Left lung (tissue), 10 donors: ENCODE measurements around the gene CACNA1E. TPM values are rescaled to one million over a fixed set of nuclear protein-coding genes. Genes with fewer than 3 reads are reported as not detected.

Experiments
- ATAC-seq: fragments of 200-7000 bp; cut with Tn5 transposase; one replicate; pipeline ENCODE4 v1.9.1; 2020; ENCODE audit warnings: moderate library complexity
- DNase-seq, 4 donors: peaks; one replicate each; pipeline ENCODE4 v3.0.0-alpha.2; 2013 to 2020
- H3K27ac ChIP-seq, 2 donors: fragments of 200-600 bp; sonication (generic) in 1 of 2; one replicate each; pipeline versions ENCODE4 v1.5.0 to v1.8.0; 2020 to 2021
- H3K27me3 ChIP-seq, 2 donors: fragments of 200-600 bp; sonication (generic) in 1 of 2; one replicate each; pipeline versions ENCODE4 v1.5.0 to v1.8.0; 2020 to 2021
- H3K36me3 ChIP-seq, 2 donors: fragments of 200-600 bp; sonication (generic) in 1 of 2; one replicate each; pipeline versions ENCODE4 v1.5.0 to v1.8.0; 2020 to 2021
- H3K4me1 ChIP-seq, 2 donors: fragments of 200-600 bp; one replicate each; pipeline ENCODE4 v1.8.0; 2021
- H3K4me3 ChIP-seq, 2 donors: fragments of 200-600 bp; sonication (generic) in 1 of 2; one replicate each; pipeline versions ENCODE4 v1.5.0 to v1.8.0; 2020 to 2021; ENCODE audit warnings: mild to moderate bottlenecking in 1 of 2
- H3K9me3 ChIP-seq, 2 donors: fragments of 200-600 bp; sonication (generic) in 1 of 2; one replicate each; pipeline versions ENCODE4 v1.5.0 to v1.8.0; 2020 to 2021
- CTCF ChIP-seq, 2 donors: fragments of 200-600 bp; sonication (generic) in 1 of 2; IDR thresholded peaks; one replicate each; pipeline versions ENCODE4 v1.5.0 to v1.8.0; 2021; ENCODE audit warnings: antibody characterized with exemption in 2 of 2
- intact Hi-C, 2 donors: fragments of 100-400 bp; cut with DNase I; formaldehyde crosslinking; loops; one replicate each; pipeline versions ENCODE4 v1.11.2 to v1.14.2; 2022
- polyA plus RNA-seq, 6 donors: library from polyadenylated mRNA; unstranded; fragments of 120-200 nt; gene quantifications; one replicate each; pipeline ENCODE4 v1.2.1, GENCODE V29; 2013; ENCODE audit not compliant: insufficient read length in 6 of 6
- total RNA-seq, 2 donors: library from RNA; stranded (reverse); fragmentation: NEBNext Ultra II Directional; extraction: Animal tissue kit (Norgen Biotek cat#: 25700); gene quantifications; one replicate each; pipeline ENCODE4 v1.2.1, GENCODE V29; 2021
- donor health status: DM: no; HTN: yes; CAD: no.
- donor health status: DM: no; HTN: no; CAD: no.

The CACNA1E gene
- total and polyA plus RNA-seq, 8 donors = 0.03 to 1.2 (median 0.13) TPM; not detected in 1

DNA sequence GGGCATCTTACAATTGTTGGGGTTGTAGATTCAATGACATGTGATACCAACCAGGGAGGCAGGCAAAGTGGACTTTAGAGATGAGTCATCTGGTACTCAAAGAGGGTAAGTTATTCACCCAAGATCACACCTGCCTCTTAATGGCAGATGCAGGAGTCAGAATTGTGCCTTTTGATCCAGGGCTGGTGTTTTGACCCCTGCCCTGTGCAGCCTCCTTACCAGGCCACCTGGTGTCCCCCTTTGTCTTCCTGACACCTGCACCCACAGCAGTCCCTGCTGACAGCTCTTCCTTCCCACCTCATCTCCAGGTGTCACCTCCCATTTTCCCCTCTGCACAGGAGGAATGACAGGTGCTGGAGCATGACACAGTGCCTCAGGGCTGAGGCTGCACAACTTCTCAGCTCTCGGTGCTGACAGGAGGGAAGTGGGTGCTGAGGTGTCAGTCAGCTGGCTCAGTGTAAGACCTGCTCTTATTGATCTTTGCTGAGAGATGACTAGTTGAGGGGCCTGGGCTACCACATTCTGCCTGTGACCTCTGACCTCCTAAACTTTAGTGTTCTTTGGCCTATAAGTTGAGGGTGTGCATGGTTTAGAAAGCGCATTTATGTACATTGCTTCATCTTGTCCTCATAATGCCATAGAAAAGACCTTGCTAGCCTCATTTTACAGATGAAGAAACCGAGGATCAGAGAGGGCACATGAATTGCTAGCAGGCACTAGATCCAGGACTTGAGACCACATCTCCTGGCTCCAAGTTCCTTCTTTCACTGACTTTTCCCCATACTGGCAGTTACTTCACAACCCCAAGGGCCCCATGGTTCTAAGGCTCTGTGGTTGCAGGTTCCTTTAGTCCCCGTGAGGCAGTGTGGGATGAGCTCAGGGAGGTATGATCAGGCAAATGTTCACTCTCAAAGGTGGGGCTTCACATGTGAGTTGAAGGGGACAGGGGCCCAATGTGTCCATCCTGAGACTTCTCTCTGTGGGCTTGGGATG is 31.3 kb downstream of the CACNA1E start:
- no peaks in the 10 kb centered on the region for H3K9me3 ChIP-seq
- H3K27ac ChIP-seq = no peak overlapping the region
- no peak overlapping the region for H3K4me3 ChIP-seq
- intact Hi-C loops = no loop called here
- H3K27me3 ChIP-seq = no peaks in the 10 kb centered on the region
- no peak for TF ChIP-seq CTCF (IDR thresholded peaks at IDR 0.05)
- ATAC-seq = no peak
- no peaks in the 10 kb centered on the region for H3K36me3 ChIP-seq
- no peak for DNase-seq
- H3K4me1 ChIP-seq = peaks cover 0 to 5% of the 10 kb centered on the region in 2 donors

DNA sequence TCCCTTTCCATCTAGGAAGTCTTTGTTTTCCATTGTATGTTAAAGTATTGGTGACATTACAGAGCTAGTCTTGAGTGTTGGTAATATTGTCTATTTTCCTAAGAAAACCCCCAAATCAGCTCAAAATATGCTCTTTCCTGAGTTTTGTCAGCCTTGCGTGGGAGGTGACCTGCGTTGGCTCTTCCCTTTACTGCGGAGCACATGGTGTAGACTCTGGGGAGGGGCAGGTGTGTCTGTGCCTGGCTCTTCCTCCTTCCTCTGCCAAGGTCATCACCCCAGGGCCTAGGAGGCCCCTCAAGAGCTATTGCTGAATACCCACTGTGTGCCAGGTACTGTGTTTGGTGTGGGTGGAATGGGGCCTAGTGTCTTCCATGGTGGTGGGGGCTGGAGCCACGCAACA is 33.4 kb downstream of the CACNA1E start:
- no peak overlapping the region for H3K4me3 ChIP-seq
- no peak overlapping the region for H3K27ac ChIP-seq
- DNase-seq (no peak), ATAC-seq (no peak)
- H3K9me3 ChIP-seq = no peaks in the 10 kb centered on the region
- H3K36me3 ChIP-seq = no peaks in the 10 kb centered on the region
- no peak for TF ChIP-seq CTCF (IDR thresholded peaks at IDR 0.05)
- no peaks in the 10 kb centered on the region for H3K27me3 ChIP-seq
- intact Hi-C loops = no loop called here
- H3K4me1 ChIP-seq = peaks cover 0 to 5% of the 10 kb centered on the region in 2 donors

- Histone ChIP-seq H3K27me3 (no peaks in the 10 kb centered on the region), H3K27ac (no peak overlapping the region), H3K4me3 (no peak overlapping the region), H3K9me3 (no peaks in the 10 kb centered on the region), H3K36me3 (no peaks in the 10 kb centered on the region), H3K4me1 (peaks cover 0 to 5% of the 10 kb centered on the region in 2 donors)
- intact Hi-C loops = no loop called here
- no peak for TF ChIP-seq CTCF (IDR thresholded peaks at IDR 0.05)
- no peak for ATAC-seq
- DNase-seq = no peak
These were observed 34.0 kb downstream of the CACNA1E start for GRCh38 chr1:181517181-181517875.

GRCh38 chr1:181518152-181518551 is 34.8 kb downstream of the CACNA1E start:
- Histone ChIP-seq H3K27ac (no peak overlapping the region), H3K36me3 (no peaks in the 10 kb centered on the region), H3K27me3 (no peaks in the 10 kb centered on the region), H3K4me3 (no peak overlapping the region), H3K4me1 (peaks cover 0 to 5% of the 10 kb centered on the region in 2 donors), H3K9me3 (no peaks in the 10 kb centered on the region)
- intact Hi-C loops = no loop called here
- TF ChIP-seq CTCF (IDR thresholded peaks at IDR 0.05) = no peak
- ATAC-seq (no peak), DNase-seq (no peak)

- no peak for ATAC-seq
- no peak for TF ChIP-seq CTCF (IDR thresholded peaks at IDR 0.05)
These were observed 39.5 kb downstream of the CACNA1E start for GRCh38 chr1:181522864-181523263.

More at GRCh38 chr1:181522864-181523263, 39.5 kb downstream of the CACNA1E start:
- DNase-seq = no peak
- no peaks in the 10 kb centered on the region for H3K36me3 ChIP-seq
- H3K4me1 ChIP-seq = no peaks in the 10 kb centered on the region
- intact Hi-C loops = no loop called here
- no peak overlapping the region for H3K27ac ChIP-seq
- H3K27me3 ChIP-seq = no peaks in the 10 kb centered on the region
- H3K9me3 ChIP-seq = peaks cover 0 to 3% of the 10 kb centered on the region in 2 donors
- H3K4me3 ChIP-seq = no peak overlapping the region
